ENCODE results near the gene B3GAT2.
"Not testable (repeated sequence)": the region's sequence is repeated elsewhere in the genome, so short reads cannot be mapped to it uniquely, and the experiment has no call there.

B3GAT2 gene

GRCh38 chr6:70957284-70957617, 391 bp upstream of the B3GAT2 start:
- Histone ChIP-seq H3K4me3 (ENCODE audit: low read depth, low read length) (peak overlapping the region; percentile 69), H3K27me3 (ENCODE audit: control insufficient read depth, insufficient read depth, low read length) (peaks cover 66% of the 10 kb centered on the region), H3K36me3 (ENCODE audit: control insufficient read depth, insufficient read depth, low read length) (no peaks in the 10 kb centered on the region), H3K4me1 (ENCODE audit: control insufficient read depth, insufficient read depth, low read length) (peaks cover 10% of the 10 kb centered on the region; the same call in 1 of the 2 replicates), H3K27ac (ENCODE audit: low read depth, low read length) (no peak overlapping the region), H3K9me3 (ENCODE audit: control insufficient read depth, insufficient read depth, low read length) (no peaks in the 10 kb centered on the region), H3K9ac (ENCODE audit: low read depth, low read length) (no peak overlapping the region)

- no peaks in the 10 kb centered on the region for H3K9me3 ChIP-seq (ENCODE audit: control insufficient read depth, insufficient read depth, low read length)
- peaks cover 66% of the 10 kb centered on the region for H3K27me3 ChIP-seq (ENCODE audit: control insufficient read depth, insufficient read depth, low read length)
- H3K27ac ChIP-seq (ENCODE audit: low read depth, low read length), result no peak overlapping the region
Observed at GRCh38 chr6:70956191-70956450, 739 bp downstream of the B3GAT2 start.

GRCh38 chr6:70955441-70956190, 1.2 kb downstream of the B3GAT2 start:
- no peaks in the 10 kb centered on the region for H3K9me3 ChIP-seq (ENCODE audit: control insufficient read depth, insufficient read depth, low read length)
- no peak overlapping the region for H3K9ac ChIP-seq (ENCODE audit: low read depth, low read length)
- no peak overlapping the region for H3K27ac ChIP-seq (ENCODE audit: low read depth, low read length)
- H3K36me3 ChIP-seq (ENCODE audit: control insufficient read depth, insufficient read depth, low read length), result no peaks in the 10 kb centered on the region
- H3K4me1 ChIP-seq (ENCODE audit: control insufficient read depth, insufficient read depth, low read length), result peaks cover 11% of the 10 kb centered on the region; the same call in 1 of the 2 replicates
- H3K4me3 ChIP-seq (ENCODE audit: low read depth, low read length), result peak overlapping the region; percentile 69
- peaks cover 66% of the 10 kb centered on the region for H3K27me3 ChIP-seq (ENCODE audit: control insufficient read depth, insufficient read depth, low read length)

More at GRCh38 chr6:70956191-70956450, 739 bp downstream of the B3GAT2 start:
- Histone ChIP-seq H3K9ac (ENCODE audit: low read depth, low read length) (no peak overlapping the region), H3K4me3 (ENCODE audit: low read depth, low read length) (peak overlapping the region; percentile 69), H3K36me3 (ENCODE audit: control insufficient read depth, insufficient read depth, low read length) (no peaks in the 10 kb centered on the region), H3K4me1 (ENCODE audit: control insufficient read depth, insufficient read depth, low read length) (peaks cover 11% of the 10 kb centered on the region; the same call in 1 of the 2 replicates)

GRCh38 chr6:70954750-70955149, 2.1 kb downstream of the B3GAT2 start:
- Histone ChIP-seq H3K4me3 (ENCODE audit: low read depth, low read length) (peak overlapping the region; percentile 69), H3K27me3 (ENCODE audit: control insufficient read depth, insufficient read depth, low read length) (peaks cover 61% of the 10 kb centered on the region), H3K9ac (ENCODE audit: low read depth, low read length) (no peak overlapping the region), H3K27ac (ENCODE audit: low read depth, low read length) (no peak overlapping the region), H3K9me3 (ENCODE audit: control insufficient read depth, insufficient read depth, low read length) (no peaks in the 10 kb centered on the region), H3K4me1 (ENCODE audit: control insufficient read depth, insufficient read depth, low read length) (peaks cover 11% of the 10 kb centered on the region; the same call in 1 of the 2 replicates), H3K36me3 (ENCODE audit: control insufficient read depth, insufficient read depth, low read length) (no peaks in the 10 kb centered on the region)

GRCh38 chr6:70954176-70954575, 2.7 kb downstream of the B3GAT2 start:
- H3K4me1 ChIP-seq (ENCODE audit: control insufficient read depth, insufficient read depth, low read length), result peaks cover 11% of the 10 kb centered on the region; the same call in 1 of the 2 replicates
- H3K27ac ChIP-seq (ENCODE audit: low read depth, low read length), result no peak overlapping the region
- peaks cover 57% of the 10 kb centered on the region for H3K27me3 ChIP-seq (ENCODE audit: control insufficient read depth, insufficient read depth, low read length)

GRCh38 chr6:70952608-70953165, 4.2 kb downstream of the B3GAT2 start:
- Histone ChIP-seq H3K36me3 (ENCODE audit: control insufficient read depth, insufficient read depth, low read length) (no peaks in the 10 kb centered on the region), H3K27ac (ENCODE audit: low read depth, low read length) (no peak overlapping the region), H3K4me3 (ENCODE audit: low read depth, low read length) (no peak overlapping the region), H3K9ac (ENCODE audit: low read depth, low read length) (no peak overlapping the region), H3K27me3 (ENCODE audit: control insufficient read depth, insufficient read depth, low read length) (peaks cover 42% of the 10 kb centered on the region), H3K9me3 (ENCODE audit: control insufficient read depth, insufficient read depth, low read length) (no peaks in the 10 kb centered on the region), H3K4me1 (ENCODE audit: control insufficient read depth, insufficient read depth, low read length) (peaks cover 11% of the 10 kb centered on the region; the same call in 1 of the 2 replicates)

More at GRCh38 chr6:70954176-70954575, 2.7 kb downstream of the B3GAT2 start:
- H3K4me3 ChIP-seq (ENCODE audit: low read depth, low read length), result no peak overlapping the region
- no peaks in the 10 kb centered on the region for H3K36me3 ChIP-seq (ENCODE audit: control insufficient read depth, insufficient read depth, low read length)
- H3K9ac ChIP-seq (ENCODE audit: low read depth, low read length), result no peak overlapping the region
- no peaks in the 10 kb centered on the region for H3K9me3 ChIP-seq (ENCODE audit: control insufficient read depth, insufficient read depth, low read length)

GRCh38 chr6:70944321-70944720, 12.5 kb downstream of the B3GAT2 start:
- H3K9ac ChIP-seq (ENCODE audit: low read depth, low read length); H3K27ac ChIP-seq (ENCODE audit: low read depth, low read length); H3K4me1 ChIP-seq (ENCODE audit: control insufficient read depth, insufficient read depth, low read length); H3K27me3 ChIP-seq (ENCODE audit: control insufficient read depth, insufficient read depth, low read length); H3K36me3 ChIP-seq (ENCODE audit: control insufficient read depth, insufficient read depth, low read length); H3K9me3 ChIP-seq (ENCODE audit: control insufficient read depth, insufficient read depth, low read length); H3K4me3 ChIP-seq (ENCODE audit: low read depth, low read length): not testable (repeated sequence)

- no peaks in the 10 kb centered on the region for H3K27me3 ChIP-seq (ENCODE audit: control insufficient read depth, insufficient read depth, low read length)
- H3K9ac ChIP-seq (ENCODE audit: low read depth, low read length), result no peak overlapping the region
- H3K4me1 ChIP-seq (ENCODE audit: control insufficient read depth, insufficient read depth, low read length), result no peaks in the 10 kb centered on the region
- H3K27ac ChIP-seq (ENCODE audit: low read depth, low read length), result no peak overlapping the region
- H3K9me3 ChIP-seq (ENCODE audit: control insufficient read depth, insufficient read depth, low read length), result no peaks in the 10 kb centered on the region
- no peak overlapping the region for H3K4me3 ChIP-seq (ENCODE audit: low read depth, low read length)
- no peaks in the 10 kb centered on the region for H3K36me3 ChIP-seq (ENCODE audit: control insufficient read depth, insufficient read depth, low read length)
Observed at GRCh38 chr6:70933853-70934252, 23.0 kb downstream of the B3GAT2 start.

- Histone ChIP-seq H3K27me3 (ENCODE audit: control insufficient read depth, insufficient read depth, low read length) (no peaks in the 10 kb centered on the region), H3K36me3 (ENCODE audit: control insufficient read depth, insufficient read depth, low read length) (no peaks in the 10 kb centered on the region), H3K27ac (ENCODE audit: low read depth, low read length) (no peak overlapping the region), H3K4me3 (ENCODE audit: low read depth, low read length) (no peak overlapping the region), H3K9ac (ENCODE audit: low read depth, low read length) (no peak overlapping the region), H3K4me1 (ENCODE audit: control insufficient read depth, insufficient read depth, low read length) (no peaks in the 10 kb centered on the region), H3K9me3 (ENCODE audit: control insufficient read depth, insufficient read depth, low read length) (no peaks in the 10 kb centered on the region)
Observed at GRCh38 chr6:70905742-70906141, 51.1 kb downstream of the B3GAT2 start.

- H3K9ac ChIP-seq (ENCODE audit: low read depth, low read length), result no peak overlapping the region
- no peaks in the 10 kb centered on the region for H3K36me3 ChIP-seq (ENCODE audit: control insufficient read depth, insufficient read depth, low read length)
- no peak overlapping the region for H3K4me3 ChIP-seq (ENCODE audit: low read depth, low read length)
- H3K9me3 ChIP-seq (ENCODE audit: control insufficient read depth, insufficient read depth, low read length), result no peaks in the 10 kb centered on the region
- H3K27ac ChIP-seq (ENCODE audit: low read depth, low read length), result no peak overlapping the region
- H3K4me1 ChIP-seq (ENCODE audit: control insufficient read depth, insufficient read depth, low read length), result no peaks in the 10 kb centered on the region
- no peaks in the 10 kb centered on the region for H3K27me3 ChIP-seq (ENCODE audit: control insufficient read depth, insufficient read depth, low read length)
Observed at GRCh38 chr6:70903665-70904452, 53.0 kb downstream of the B3GAT2 start.

GRCh38 chr6:70901324-70901723, 55.5 kb downstream of the B3GAT2 start:
- H3K27me3 ChIP-seq (ENCODE audit: control insufficient read depth, insufficient read depth, low read length), result no peaks in the 10 kb centered on the region
- H3K4me3 ChIP-seq (ENCODE audit: low read depth, low read length), result no peak overlapping the region
- no peaks in the 10 kb centered on the region for H3K4me1 ChIP-seq (ENCODE audit: control insufficient read depth, insufficient read depth, low read length)
- no peaks in the 10 kb centered on the region for H3K9me3 ChIP-seq (ENCODE audit: control insufficient read depth, insufficient read depth, low read length)
- H3K27ac ChIP-seq (ENCODE audit: low read depth, low read length), result no peak overlapping the region
- H3K36me3 ChIP-seq (ENCODE audit: control insufficient read depth, insufficient read depth, low read length), result no peaks in the 10 kb centered on the region
- no peak overlapping the region for H3K9ac ChIP-seq (ENCODE audit: low read depth, low read length)

Data from HUES48 (cell line).